ENCODE data around the gene SMPD3. TPM values are rescaled to one million over a fixed set of nuclear protein-coding genes. Genes with fewer than 3 reads are reported as not detected.

Gene SMPD3
- total and polyA plus RNA-seq, 2 experiments from 2014 or later, result 0.27 to 2.8 TPM

- no peak overlapping the region for H3K27ac ChIP-seq
Measured at GRCh38 chr16:68377667-68378393, 70.5 kb downstream of the SMPD3 start.

GRCh38 chr16:68377221-68377620, 71.1 kb downstream of the SMPD3 start:
- no peak overlapping the region for H3K27ac ChIP-seq
- TF ChIP-seq CTCF (IDR thresholded peaks at IDR 0.05; ENCODE audit: low read depth, low read length), result no peak
- H3K4me3 ChIP-seq, result no peak overlapping the region
- no peak for DNase-seq (ENCODE audit: low read depth in 1 of 2, low spot score in 1 of 2)
- no peaks in the 10 kb centered on the region for H3K9me3 ChIP-seq (ENCODE audit: low read depth)
- H3K4me1 ChIP-seq (ENCODE audit: low read depth), result peaks cover 4% of the 10 kb centered on the region
- no peaks in the 10 kb centered on the region for H3K27me3 ChIP-seq
- H3K36me3 ChIP-seq, result no peaks in the 10 kb centered on the region

More at GRCh38 chr16:68377667-68378393, 70.5 kb downstream of the SMPD3 start:
- peak in 1 of 2 donors; percentile 33 for DNase-seq (ENCODE audit: low read depth in 1 of 2, low spot score in 1 of 2)
- Histone ChIP-seq H3K4me1 (ENCODE audit: low read depth) (peaks cover 4% of the 10 kb centered on the region), H3K4me3 (no peak overlapping the region), H3K9me3 (ENCODE audit: low read depth) (no peaks in the 10 kb centered on the region), H3K27me3 (no peaks in the 10 kb centered on the region), H3K36me3 (no peaks in the 10 kb centered on the region)
- no peak for TF ChIP-seq CTCF (IDR thresholded peaks at IDR 0.05; ENCODE audit: low read depth, low read length)

GRCh38 chr16:68376590-68376989, 71.7 kb downstream of the SMPD3 start:
- H3K27me3 ChIP-seq, result no peaks in the 10 kb centered on the region
- H3K9me3 ChIP-seq (ENCODE audit: low read depth), result no peaks in the 10 kb centered on the region
- TF ChIP-seq CTCF (IDR thresholded peaks at IDR 0.05; ENCODE audit: low read depth, low read length), result no peak
- H3K27ac ChIP-seq, result no peak overlapping the region
- no peak for DNase-seq (ENCODE audit: low read depth in 1 of 2, low spot score in 1 of 2)
- peaks cover 4% of the 10 kb centered on the region for H3K4me1 ChIP-seq (ENCODE audit: low read depth)
- H3K4me3 ChIP-seq, result no peak overlapping the region
- no peaks in the 10 kb centered on the region for H3K36me3 ChIP-seq

GRCh38 chr16:68375801-68376536, 72.3 kb downstream of the SMPD3 start:
- no peak for TF ChIP-seq CTCF (IDR thresholded peaks at IDR 0.05; ENCODE audit: low read depth, low read length)
- H3K27ac ChIP-seq, result no peak overlapping the region
- H3K27me3 ChIP-seq, result no peaks in the 10 kb centered on the region
- peaks cover 4% of the 10 kb centered on the region for H3K4me1 ChIP-seq (ENCODE audit: low read depth)
- H3K36me3 ChIP-seq, result no peaks in the 10 kb centered on the region
- DNase-seq (ENCODE audit: low read depth in 1 of 2, low spot score in 1 of 2), result no peak
- no peak overlapping the region for H3K4me3 ChIP-seq
- no peaks in the 10 kb centered on the region for H3K9me3 ChIP-seq (ENCODE audit: low read depth)

- H3K27ac ChIP-seq, result no peak overlapping the region
- no peak for TF ChIP-seq CTCF (IDR thresholded peaks at IDR 0.05; ENCODE audit: low read depth, low read length)
- H3K4me3 ChIP-seq, result no peak overlapping the region
- no peaks in the 10 kb centered on the region for H3K36me3 ChIP-seq
- no peaks in the 10 kb centered on the region for H3K9me3 ChIP-seq (ENCODE audit: low read depth)
- H3K27me3 ChIP-seq, result no peaks in the 10 kb centered on the region
- DNase-seq (ENCODE audit: low read depth in 1 of 2, low spot score in 1 of 2), result no peak
- H3K4me1 ChIP-seq (ENCODE audit: low read depth), result peaks cover 4% of the 10 kb centered on the region
Measured at GRCh38 chr16:68374961-68375660, 73.2 kb downstream of the SMPD3 start.
